Keratinocyte (primary cell): ENCODE results near the gene ZNF462.

Source experiments
- EZH2 ChIP-seq: IDR thresholded peaks from one replicate; pipeline ENCODE4 v1.6.1; 2012; ENCODE audit warnings: inconsistent platforms, mild to moderate bottlenecking, low read length, moderate library complexity
- TF ChIP-seq, protein P1 (sequence below), 3 experiments: IDR thresholded peaks in 1 of 3; conservative IDR thresholded peaks in 1 of 3; optimal IDR thresholded peaks in 1 of 3; 2 replicates in 2 of 3; 3 replicates in 1 of 3; pipeline versions ENCODE3 to v1.5.1; 2011; ENCODE audit warnings: low read length in 3 of 3, mild to moderate bottlenecking in 3 of 3, moderate library complexity in 2 of 3, control low read depth in 1 of 3, inconsistent platforms in 1 of 3; ENCODE audit not compliant: insufficient read depth in 2 of 3; ENCODE audit errors: extremely low read depth in 1 of 3

DNA sequence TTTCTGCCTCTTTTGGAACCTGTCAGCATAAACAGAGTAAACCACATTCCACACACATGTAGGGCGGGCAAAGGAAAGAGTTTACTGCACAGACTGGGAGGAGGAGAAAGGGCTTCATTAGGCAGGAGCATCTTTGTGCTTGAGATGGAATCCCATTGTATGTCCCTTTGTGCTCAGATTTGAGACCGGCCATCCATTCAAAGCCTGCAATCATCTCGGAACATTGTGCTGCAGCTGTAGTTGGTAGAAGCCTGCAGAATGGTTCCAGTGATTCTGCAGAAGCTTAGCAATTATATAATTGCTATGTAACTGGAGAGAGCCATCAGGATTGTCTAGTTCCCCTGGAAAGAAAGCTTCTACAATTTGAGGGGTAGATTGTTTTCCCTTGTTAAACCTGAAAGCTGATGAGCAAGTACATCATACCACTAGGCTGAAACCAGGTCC is 16.5 kb downstream of the ZNF462 start:
- no peak for TF ChIP-seq EZH2
- TF ChIP-seq, protein P1, sequence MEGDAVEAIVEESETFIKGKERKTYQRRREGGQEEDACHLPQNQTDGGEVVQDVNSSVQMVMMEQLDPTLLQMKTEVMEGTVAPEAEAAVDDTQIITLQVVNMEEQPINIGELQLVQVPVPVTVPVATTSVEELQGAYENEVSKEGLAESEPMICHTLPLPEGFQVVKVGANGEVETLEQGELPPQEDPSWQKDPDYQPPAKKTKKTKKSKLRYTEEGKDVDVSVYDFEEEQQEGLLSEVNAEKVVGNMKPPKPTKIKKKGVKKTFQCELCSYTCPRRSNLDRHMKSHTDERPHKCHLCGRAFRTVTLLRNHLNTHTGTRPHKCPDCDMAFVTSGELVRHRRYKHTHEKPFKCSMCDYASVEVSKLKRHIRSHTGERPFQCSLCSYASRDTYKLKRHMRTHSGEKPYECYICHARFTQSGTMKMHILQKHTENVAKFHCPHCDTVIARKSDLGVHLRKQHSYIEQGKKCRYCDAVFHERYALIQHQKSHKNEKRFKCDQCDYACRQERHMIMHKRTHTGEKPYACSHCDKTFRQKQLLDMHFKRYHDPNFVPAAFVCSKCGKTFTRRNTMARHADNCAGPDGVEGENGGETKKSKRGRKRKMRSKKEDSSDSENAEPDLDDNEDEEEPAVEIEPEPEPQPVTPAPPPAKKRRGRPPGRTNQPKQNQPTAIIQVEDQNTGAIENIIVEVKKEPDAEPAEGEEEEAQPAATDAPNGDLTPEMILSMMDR (optimal IDR thresholded peaks at IDR 0.05 in 1 of 3, IDR thresholded peaks at IDR 0.05 in 1 of 3, conservative IDR thresholded peaks at IDR 0.05 in 1 of 3; ENCODE audit: extremely low read depth in 1 of 3, insufficient read depth in 2 of 3, low read length in 3 of 3), result no peak
